ENCODE results near the gene PIEZO2.

DNA sequence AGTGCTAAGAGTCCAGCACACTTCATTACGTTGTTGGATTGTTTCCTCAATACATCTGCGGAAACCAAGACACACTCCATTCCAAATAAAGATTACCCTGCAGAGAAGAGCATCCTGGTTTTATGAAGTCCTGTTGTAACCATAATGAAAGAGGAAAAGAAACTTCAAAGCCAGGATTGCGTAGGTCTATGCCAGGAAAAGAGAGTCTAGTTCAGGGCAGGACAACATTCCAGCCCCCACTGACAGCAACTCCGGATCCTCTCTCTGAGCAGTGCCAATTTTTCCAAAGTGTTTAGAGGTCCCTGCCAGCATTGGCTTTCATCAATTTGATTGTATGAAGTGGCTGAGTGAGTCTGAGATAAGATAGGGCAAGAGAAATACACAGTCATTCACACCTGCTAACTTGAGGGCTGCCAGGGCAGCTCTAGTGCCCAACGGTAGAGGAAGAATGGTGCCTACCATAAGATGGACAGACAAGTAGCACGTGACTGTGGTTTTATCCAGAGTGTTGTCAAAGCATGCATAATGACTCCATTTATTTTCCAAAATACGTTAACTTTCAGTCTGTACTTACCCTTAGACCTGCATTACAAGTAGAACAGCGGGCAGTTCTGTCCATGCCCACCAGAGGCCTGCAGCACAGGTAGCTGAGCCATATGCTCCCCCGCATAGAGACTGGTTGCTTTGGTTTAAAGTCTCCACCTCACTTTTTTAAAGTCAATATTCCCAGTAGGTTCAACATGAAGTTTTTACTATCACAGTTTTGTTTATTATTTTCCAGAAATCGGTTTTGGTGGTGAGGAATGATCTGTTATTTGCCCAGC is 23.7 kb downstream of the PIEZO2 start:
- TF ChIP-seq, protein P1, sequence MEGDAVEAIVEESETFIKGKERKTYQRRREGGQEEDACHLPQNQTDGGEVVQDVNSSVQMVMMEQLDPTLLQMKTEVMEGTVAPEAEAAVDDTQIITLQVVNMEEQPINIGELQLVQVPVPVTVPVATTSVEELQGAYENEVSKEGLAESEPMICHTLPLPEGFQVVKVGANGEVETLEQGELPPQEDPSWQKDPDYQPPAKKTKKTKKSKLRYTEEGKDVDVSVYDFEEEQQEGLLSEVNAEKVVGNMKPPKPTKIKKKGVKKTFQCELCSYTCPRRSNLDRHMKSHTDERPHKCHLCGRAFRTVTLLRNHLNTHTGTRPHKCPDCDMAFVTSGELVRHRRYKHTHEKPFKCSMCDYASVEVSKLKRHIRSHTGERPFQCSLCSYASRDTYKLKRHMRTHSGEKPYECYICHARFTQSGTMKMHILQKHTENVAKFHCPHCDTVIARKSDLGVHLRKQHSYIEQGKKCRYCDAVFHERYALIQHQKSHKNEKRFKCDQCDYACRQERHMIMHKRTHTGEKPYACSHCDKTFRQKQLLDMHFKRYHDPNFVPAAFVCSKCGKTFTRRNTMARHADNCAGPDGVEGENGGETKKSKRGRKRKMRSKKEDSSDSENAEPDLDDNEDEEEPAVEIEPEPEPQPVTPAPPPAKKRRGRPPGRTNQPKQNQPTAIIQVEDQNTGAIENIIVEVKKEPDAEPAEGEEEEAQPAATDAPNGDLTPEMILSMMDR (IDR thresholded peaks at IDR 0.05; ENCODE audit: low read depth, low read length, poor library complexity, severe bottlenecking), result no peak
- TF ChIP-seq EZH2phosphoT487 (IDR thresholded peaks at IDR 0.05; ENCODE audit: borderline replicate concordance, low read length), result no peak

Data from DOHH2 (cell line).